Endometrial microvascular endothelial cells (primary cell): ENCODE measurements around the gene GSTA4. TPM values are rescaled to one million over a fixed set of nuclear protein-coding genes. Genes with fewer than 3 reads are reported as not detected.
"Not testable (repeated sequence)": the region's sequence is repeated elsewhere in the genome, so short reads cannot be mapped to it uniquely, and the experiment has no call there.

Experiments used
- in situ Hi-C: cut with HindIII; loops from 2 replicates; pipeline ENCODE4 v1.10.0; 2017; ENCODE audit warnings: low sequenced_read_pairs, low pct_unique_long_range_greater_than_20kb; ENCODE audit errors: inconsistent ontology term
- total RNA-seq: library from RNA; depleted of rRNA; stranded (reverse); fragments of >200 nt; gene quantifications from one replicate; pipeline ENCODE4 v1.2.3, GENCODE V29; 2015; ENCODE audit errors: inconsistent ontology term

The GSTA4 gene
- total RNA-seq, 1 donor from 2014 or later = 42.4 TPM

DNA sequence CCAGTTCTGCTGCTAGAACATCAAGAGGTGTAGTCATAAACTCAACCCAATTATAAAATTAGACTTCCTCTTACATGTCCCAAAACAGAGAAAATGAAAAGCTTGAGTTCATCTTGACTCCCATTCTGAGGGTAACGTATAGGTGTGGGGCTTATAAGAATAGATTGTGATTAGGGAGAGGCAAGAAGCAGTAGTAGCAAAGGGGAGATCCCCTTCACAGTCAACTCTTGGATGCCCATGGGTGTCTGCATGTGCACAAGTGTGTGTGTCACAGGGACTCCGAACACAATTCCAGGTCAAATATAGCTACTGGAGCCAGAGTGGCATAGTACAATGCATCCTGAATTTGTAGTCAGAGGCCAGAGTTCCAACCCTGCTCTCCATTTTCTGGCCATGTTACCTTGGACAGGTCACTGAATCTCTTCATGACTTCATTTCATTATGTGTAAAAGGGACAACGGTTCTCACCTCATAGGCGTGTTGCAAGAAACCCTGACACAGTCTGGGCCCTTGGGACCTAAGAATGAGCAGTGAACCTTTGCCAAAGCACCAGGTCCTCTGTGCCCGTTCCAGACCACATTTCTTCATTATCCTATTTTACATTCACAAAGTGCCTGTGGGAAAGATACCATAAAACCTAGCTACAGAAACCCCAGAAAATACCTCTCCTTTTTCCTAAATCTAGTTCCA lies 11.8 kb downstream of the GSTA4 start:
- in situ Hi-C loops = no loop called here

DNA sequence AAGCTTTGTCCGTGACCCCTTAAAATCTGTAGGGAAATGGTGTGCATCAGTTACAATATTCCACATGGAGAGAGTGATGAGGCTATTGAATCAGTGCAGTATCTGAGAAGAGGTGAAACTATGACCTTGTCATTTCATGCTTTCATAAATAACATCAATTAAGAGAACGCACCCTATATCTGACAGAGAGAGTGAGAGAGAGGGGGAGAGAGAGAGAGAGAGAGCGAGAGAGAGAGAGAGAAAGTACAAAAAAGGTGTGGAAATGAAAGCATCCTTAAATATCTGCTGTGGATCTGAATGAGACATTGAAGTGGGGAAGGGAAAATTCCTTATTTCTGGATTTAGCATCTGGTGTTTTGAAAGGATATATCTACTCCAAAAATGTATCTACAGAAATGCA lies 12.4 kb downstream of the GSTA4 start:
- in situ Hi-C loops = no loop called here

GRCh38 chr6:52981222-52981900 lies 13.7 kb downstream of the GSTA4 start:
- in situ Hi-C loops = no loop called here

- in situ Hi-C loops = no loop called here
Observed at GRCh38 chr6:52976591-52977035, 18.5 kb downstream of the GSTA4 start.

DNA sequence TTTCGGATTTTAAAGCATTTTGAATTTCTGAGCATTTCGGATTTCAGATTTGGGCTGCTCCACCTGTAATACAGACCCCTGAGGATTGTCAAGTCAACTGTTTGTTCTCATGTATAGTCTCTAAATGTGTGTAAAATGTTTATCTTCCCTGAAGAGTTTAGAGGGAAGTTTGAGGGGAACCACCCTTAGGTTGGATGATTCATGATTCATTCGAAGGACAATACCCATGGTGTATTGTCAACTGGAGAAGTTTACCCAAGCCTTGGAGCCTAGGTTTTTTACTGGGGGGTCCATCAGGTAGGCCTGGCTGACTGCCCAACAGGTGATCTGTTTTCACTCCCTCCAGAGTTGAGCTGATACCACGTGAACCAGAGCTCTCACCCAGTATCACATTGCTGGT lies 18.9 kb downstream of the GSTA4 start:
- in situ Hi-C loops = no loop called here

GRCh38 chr6:52975580-52975979 lies 19.5 kb downstream of the GSTA4 start:
- in situ Hi-C loops = no loop called here

GRCh38 chr6:52972989-52973388 lies 22.1 kb downstream of the GSTA4 start:
- in situ Hi-C loops = no loop called here

- in situ Hi-C loops = no loop called here
Observed at GRCh38 chr6:52969359-52969758, 25.7 kb downstream of the GSTA4 start.

DNA sequence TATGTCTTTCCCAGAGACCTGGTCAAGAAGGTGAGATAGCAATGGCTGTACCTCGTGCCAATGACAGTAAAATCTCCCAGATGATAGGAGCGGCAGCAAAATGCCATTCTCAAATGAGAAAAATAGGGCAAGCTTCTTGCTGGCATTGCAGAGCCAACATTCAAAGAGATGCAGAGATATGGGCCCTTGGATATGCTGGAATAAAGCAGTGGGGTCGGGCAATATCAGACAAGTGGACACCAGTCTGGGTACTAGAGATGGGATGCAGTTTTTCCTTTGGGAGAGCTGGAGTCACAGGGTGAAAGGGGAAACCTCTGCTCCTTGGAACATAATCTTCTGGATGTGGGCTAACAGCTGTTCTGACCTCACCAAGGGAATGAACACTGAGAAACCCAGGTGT lies 29.0 kb downstream of the GSTA4 start:
- in situ Hi-C loops = no loop called here

DNA sequence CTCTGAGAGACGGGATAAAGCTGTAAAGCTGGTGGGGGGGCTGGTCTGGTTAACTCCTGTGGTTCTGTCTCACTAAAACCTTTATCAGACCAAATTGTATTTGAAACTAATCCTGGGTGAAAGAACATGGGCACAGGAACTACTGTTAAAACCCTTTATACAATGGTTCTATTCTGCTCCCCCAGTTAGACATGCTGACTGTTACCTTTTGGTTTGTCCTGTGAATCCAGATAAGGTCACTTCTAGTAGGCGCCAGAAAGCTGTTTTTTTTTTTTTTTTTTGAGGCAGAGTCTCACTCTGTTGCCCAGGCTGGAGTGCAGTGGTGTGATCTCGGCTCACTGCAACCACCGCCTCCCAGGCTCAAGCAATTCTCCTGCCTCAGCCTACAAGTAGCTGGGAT lies 29.7 kb downstream of the GSTA4 start:
- in situ Hi-C loops = no loop called here

DNA sequence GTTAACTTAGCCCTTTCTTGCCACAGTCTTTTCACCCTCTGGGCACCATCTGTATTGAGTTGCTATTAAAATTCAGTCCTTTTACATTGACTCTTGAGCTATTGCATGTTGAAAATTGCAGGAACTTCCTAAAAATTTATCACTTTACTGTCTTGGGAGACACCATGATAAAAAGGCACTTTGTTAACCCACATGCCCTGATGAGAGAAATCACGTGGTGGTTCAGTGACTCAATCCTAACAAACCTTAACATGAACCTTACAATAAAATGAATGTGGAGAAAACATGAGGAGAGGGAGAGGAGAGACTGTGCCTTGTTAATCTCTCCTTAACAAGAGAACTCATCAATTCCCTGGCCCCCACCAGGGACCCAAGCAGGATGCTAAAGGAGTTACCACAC lies 30.8 kb downstream of the GSTA4 start:
- in situ Hi-C loops = no loop called here

GRCh38 chr6:52962701-52963100 lies 32.4 kb downstream of the GSTA4 start:
- in situ Hi-C loops = no loop called here

- in situ Hi-C loops = not testable (repeated sequence)
Observed at GRCh38 chr6:52961022-52961421, 34.1 kb downstream of the GSTA4 start.

DNA sequence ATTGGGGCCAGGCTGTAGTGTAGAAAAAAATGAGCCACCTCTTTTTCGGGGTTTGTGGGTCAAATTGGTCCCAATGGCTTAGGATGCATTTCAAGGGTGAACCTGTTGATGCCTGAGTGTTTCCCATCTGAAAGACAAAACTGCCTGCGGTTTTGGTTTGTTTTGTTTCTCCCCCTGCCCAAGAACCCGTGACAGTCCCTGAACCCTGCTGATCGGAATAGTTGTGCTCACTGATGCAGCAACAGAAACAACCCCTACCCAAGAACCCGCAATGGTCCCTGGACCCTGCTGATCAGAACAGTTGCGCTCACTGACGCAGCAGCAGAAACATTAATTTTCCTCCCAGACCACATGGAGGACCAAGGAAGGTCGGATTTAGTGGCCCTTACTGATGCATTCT lies 34.9 kb downstream of the GSTA4 start:
- in situ Hi-C loops = not testable (repeated sequence)

- in situ Hi-C loops = no loop called here
Observed at GRCh38 chr6:52958546-52959255, 36.4 kb downstream of the GSTA4 start.

- in situ Hi-C loops = no loop called here
Observed at GRCh38 chr6:52955871-52956270, 39.2 kb downstream of the GSTA4 start.

DNA sequence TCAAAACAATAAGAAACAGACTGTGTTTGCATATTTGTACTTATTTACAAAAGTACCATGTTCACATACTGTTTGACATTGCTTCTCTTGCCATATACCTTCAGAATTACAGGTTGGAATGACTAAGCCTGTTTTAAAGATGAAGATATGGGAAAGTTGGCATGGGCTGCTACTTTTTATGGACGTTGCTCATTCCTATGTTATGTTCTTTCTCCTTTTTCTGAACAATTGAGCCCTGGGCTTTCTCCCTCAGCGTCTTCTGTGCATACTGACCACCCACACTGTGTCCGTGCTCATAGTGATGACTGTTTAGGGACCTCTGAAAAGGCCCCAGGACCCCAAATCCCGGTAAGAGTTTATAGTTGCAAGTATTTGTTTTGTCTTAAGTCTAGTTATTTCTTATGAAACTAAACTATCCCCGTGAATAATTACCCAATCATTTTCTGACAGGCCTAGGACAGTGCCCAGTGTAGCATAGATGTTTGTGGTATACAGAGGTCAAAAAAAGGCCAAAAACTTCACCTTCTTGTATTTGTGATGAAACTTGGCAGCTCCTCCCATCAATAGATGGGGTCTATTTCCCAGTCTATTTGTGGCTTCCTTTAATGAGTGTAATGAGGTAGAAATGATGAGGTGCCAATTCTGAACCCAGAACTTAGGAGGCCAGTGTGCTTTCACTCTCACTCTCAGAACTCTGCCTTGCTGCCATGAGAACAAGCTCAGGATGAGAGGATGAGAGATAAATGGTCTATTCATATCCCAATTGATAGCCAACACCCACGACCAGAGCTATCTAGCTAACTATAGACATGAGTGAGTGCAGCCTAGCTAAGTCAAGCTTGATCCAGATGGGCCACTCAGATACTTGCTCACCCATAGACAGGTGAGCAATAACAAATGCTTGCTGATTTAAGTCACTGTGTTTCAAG lies 40.9 kb downstream of the GSTA4 start:
- in situ Hi-C loops = no loop called here

DNA sequence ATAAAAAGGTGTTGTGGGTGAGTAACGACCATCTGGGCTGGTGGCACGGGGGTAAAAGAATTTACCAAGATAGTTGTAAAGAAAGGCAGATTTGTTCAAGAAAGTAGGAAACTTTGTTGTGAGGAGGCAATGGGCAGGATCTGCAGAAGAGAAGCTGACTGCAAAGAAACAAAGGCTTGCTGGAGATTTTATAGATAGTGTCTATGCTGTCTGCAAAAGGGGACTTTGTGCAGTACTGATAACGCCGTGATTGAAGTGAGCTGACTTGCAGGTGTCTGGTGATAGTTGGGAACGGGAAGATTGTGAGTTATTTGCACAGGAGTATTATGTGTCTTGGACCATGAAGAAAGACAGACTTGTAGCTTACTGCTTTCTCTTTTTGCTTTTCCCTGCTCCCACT lies 48.8 kb downstream of the GSTA4 start:
- in situ Hi-C loops = no loop called here

DNA sequence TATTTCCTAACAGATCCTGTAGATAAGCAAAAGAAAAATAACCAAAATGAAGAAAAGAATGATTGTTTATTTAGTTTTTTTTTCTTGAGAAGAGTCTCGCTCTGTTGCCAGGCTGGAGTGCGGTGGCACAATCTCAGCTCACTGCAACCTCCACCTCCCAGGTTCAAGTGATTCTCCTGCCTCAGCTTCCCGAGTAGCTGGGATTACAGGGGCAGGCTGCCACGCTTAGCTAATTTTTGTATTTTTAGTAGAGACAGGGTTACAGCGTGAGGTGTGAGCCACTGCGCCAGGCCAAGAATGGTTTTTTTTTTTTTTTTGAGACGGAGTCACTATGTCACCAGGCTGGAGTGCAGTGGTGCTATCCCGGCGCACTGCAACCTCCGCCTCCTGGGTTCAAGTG lies 52.3 kb downstream of the GSTA4 start:
- in situ Hi-C loops = not testable (repeated sequence)
